ENCODE measurements around the gene TENT5C.

- TF ChIP-seq CTCF (conservative IDR thresholded peaks at IDR 0.05): no peak
- TF ChIP-seq ZFX (IDR thresholded peaks at IDR 0.05): no peak
Observed at GRCh38 chr1:117661027-117661426, 55.2 kb downstream of the TENT5C start.

All from C4-2B (cell line).